Stimulated activated CD4-positive, alpha-beta T cell treated with anti-CD3 and anti-CD28 coated beads, Interleukin-15, amount 100 ng/mL, for 48 hours (primary cell): ENCODE measurements around the gene CSMD2.

Experiments
- DNase-seq, 2 donors: peaks; one replicate each; pipeline ENCODE4 v3.0.0-alpha.2; 2020; ENCODE audit warnings: low read depth in 2 of 2

CSMD2 gene

GRCh38 chr1:33684396-33685179 lies 480.4 kb downstream of the CSMD2 start:
- DNase-seq, result no peak

- DNase-seq, result no peak
Measured at GRCh38 chr1:33683913-33684312, 481.1 kb downstream of the CSMD2 start.

- DNase-seq, result no peak
Measured at GRCh38 chr1:33682371-33682770, 482.7 kb downstream of the CSMD2 start.

GRCh38 chr1:33680281-33680840 lies 484.7 kb downstream of the CSMD2 start:
- DNase-seq, result no peak

GRCh38 chr1:33670567-33670966 lies 494.5 kb downstream of the CSMD2 start:
- no peak for DNase-seq

GRCh38 chr1:33668695-33669094 lies 496.3 kb downstream of the CSMD2 start:
- no peak for DNase-seq

- no peak for DNase-seq
Measured at GRCh38 chr1:33667386-33668282, 497.4 kb downstream of the CSMD2 start.

GRCh38 chr1:33666616-33667015 lies 498.4 kb downstream of the CSMD2 start:
- no peak for DNase-seq

- no peak for DNase-seq
Measured at GRCh38 chr1:33661811-33662454, 503.1 kb downstream of the CSMD2 start.

GRCh38 chr1:33660956-33661355 lies 504.1 kb downstream of the CSMD2 start:
- no peak for DNase-seq

- no peak for DNase-seq
Measured at GRCh38 chr1:33660244-33660643, 504.8 kb downstream of the CSMD2 start.

GRCh38 chr1:33659641-33660040 lies 505.4 kb downstream of the CSMD2 start:
- DNase-seq, result no peak

GRCh38 chr1:33657833-33658232 lies 507.2 kb downstream of the CSMD2 start:
- DNase-seq, result no peak

- no peak for DNase-seq
Measured at GRCh38 chr1:33656467-33657005, 508.5 kb downstream of the CSMD2 start.

- DNase-seq, result no peak
Measured at GRCh38 chr1:33655496-33655895, 509.5 kb downstream of the CSMD2 start.

- no peak for DNase-seq
Measured at GRCh38 chr1:33654267-33654834, 510.7 kb downstream of the CSMD2 start.

- DNase-seq, result no peak
Measured at GRCh38 chr1:33653226-33653625, 511.8 kb downstream of the CSMD2 start.

- no peak for DNase-seq
Measured at GRCh38 chr1:33650708-33651107, 514.3 kb downstream of the CSMD2 start.

- DNase-seq, result no peak
Measured at GRCh38 chr1:33649759-33650158, 515.3 kb downstream of the CSMD2 start.

GRCh38 chr1:33643216-33643615 lies 521.8 kb downstream of the CSMD2 start:
- DNase-seq, result no peak

- no peak for DNase-seq
Measured at GRCh38 chr1:33641104-33641830, 523.8 kb downstream of the CSMD2 start.
